LNCAP (cell line): ENCODE data around the gene TNFSF9.

ENCODE experiments used
- CTCF ChIP-seq: fragments of 450-650 bp; IDR thresholded peaks from 2 replicates; pipeline ENCODE4 v1.5.1; 2017; ENCODE audit warnings: mild to moderate bottlenecking

Gene TNFSF9

DNA sequence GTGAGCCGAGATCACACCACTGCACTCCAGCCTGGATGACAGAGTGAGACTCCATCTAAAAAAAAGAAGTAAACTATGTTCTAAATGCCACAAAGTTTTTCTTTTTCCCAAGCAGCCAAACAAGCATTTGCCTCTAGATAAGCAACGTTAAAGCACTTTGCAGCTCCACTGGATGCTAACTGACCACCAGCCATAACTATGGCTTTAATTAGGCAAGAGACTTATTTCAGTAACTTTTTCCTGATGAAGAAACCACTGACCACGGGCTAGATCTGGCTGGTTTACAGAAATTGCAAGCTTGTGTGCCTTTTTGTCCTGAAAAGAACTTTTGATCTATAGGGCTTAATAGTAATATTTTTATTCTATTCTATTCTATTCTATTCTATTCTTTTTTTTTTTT lies 38.0 kb downstream of the TNFSF9 start:
- TF ChIP-seq CTCF = no peak

- no peak for TF ChIP-seq CTCF
These were observed 39.9 kb downstream of the TNFSF9 start for GRCh38 chr19:6570764-6571163.

DNA sequence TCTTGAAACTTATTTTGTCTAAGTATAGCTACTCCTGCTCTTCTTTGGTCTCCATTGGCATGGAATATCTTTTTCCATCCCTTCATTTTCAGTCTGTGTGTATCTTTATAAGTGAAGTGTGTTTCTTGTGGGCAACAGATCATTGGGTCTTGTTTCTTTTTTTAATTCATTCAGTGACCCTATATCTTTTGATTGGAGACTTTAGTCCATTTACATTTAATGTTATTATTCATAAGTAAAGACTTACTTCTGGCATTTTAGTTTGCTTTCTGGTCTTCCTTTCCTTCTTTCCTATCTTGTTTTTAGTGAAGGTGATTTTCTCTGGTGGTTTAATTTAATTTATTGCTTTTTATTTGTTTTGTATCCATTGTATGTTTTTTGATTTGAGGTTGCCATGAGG lies 40.3 kb downstream of the TNFSF9 start:
- TF ChIP-seq CTCF = no peak

GRCh38 chr19:6572217-6572616 lies 41.4 kb downstream of the TNFSF9 start:
- TF ChIP-seq CTCF = no peak

- TF ChIP-seq CTCF = no peak
These were observed 42.5 kb downstream of the TNFSF9 start for GRCh38 chr19:6573350-6573749.

DNA sequence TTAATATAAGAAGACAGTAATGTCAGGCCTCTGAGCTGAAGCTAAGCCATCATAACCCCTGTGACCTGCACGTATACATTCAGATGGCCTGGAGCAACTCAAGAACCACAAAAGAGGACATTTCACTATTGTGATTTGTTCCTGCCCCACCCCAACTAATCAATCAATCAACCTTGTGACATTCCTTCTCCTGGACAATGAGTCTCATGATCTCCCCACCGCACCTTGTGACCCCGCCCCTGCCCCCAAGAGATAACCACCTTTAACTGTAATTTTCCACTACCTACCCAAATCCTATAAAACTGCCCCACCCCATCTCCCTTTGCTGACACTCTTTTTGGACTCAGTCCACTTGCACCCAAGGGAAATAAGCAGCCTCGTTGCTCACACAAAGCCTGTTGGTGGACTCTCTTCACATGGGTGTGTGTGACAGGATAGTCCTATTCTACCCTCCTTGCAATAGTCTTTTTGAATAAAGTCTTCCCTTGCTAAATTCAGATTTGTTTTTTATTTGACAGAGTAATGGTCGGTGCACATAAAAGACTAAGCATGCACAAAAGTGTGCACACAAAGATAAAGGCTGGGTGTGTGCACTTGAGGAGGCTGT lies 46.1 kb downstream of the TNFSF9 start:
- no peak for TF ChIP-seq CTCF

DNA sequence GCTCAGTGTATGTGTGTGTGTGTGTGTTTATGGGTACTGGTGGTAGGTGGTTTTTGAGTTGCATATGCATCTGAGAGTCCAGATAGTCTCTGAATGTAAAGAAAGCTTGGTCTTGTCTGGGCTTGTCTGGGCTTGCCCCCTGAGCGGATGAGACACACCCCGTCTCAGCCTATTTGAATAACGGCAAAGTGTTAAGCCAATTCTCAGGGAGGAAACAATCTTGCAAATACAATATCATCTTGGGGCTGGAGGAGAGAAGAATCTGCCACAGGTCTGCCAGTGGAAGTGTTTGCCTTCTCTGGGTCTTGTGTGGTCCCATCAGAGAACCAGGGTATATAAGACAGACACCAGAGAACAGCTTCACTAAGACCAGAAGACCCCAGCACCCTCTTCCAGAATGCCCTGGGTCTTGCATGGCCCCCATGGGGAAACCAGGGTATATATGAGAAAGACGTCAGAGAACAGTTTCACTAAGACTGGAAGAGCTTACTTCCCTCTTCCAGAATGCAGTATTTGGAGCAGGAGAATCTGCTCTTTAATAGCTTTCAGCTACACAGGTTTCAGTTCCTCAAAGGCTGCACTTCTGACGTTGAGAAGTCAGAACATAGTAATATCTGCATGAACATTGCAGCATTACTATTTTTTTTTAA lies 46.8 kb downstream of the TNFSF9 start:
- TF ChIP-seq CTCF = no peak
